ENCODE results near the gene LRRC3.

DNA sequence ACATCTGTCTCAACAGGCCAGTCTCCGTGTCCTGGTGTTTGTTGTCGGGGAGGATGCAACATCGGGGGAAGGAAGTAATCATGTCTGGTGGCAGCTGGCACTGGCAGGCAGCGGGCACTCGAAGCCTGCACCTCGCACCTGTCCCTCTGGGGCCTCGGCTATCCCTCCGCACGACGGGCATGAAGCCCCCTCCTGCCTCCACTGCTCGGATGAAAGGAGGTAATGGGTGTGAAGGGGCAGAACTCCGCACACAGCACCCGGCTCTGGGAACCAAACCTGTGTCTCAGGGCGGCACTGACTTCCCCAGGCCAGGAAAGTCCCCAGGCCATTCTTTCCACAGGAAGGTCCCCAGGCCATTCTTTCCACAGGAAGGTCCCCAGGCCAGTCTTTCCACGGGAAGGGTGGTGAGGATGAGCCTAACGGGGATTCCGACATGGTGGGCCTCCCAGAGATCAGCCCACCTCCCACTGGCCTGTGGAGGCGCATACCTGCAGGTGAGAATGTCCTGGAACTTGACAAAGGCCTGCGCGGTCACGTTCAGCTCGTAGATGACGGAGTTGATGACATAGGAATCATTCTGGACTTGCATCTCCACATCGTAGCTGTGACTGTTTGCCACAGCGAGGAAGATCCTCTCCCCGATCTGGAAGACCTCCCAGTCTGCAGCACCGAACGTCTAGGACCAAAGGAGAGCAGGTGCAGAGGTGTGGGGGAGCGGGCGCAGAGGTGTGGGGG, 53.6 kb downstream of the LRRC3 start:
- TF ChIP-seq, protein P1, sequence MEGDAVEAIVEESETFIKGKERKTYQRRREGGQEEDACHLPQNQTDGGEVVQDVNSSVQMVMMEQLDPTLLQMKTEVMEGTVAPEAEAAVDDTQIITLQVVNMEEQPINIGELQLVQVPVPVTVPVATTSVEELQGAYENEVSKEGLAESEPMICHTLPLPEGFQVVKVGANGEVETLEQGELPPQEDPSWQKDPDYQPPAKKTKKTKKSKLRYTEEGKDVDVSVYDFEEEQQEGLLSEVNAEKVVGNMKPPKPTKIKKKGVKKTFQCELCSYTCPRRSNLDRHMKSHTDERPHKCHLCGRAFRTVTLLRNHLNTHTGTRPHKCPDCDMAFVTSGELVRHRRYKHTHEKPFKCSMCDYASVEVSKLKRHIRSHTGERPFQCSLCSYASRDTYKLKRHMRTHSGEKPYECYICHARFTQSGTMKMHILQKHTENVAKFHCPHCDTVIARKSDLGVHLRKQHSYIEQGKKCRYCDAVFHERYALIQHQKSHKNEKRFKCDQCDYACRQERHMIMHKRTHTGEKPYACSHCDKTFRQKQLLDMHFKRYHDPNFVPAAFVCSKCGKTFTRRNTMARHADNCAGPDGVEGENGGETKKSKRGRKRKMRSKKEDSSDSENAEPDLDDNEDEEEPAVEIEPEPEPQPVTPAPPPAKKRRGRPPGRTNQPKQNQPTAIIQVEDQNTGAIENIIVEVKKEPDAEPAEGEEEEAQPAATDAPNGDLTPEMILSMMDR (IDR thresholded peaks at IDR 0.05; ENCODE audit: low read depth, low read length), result no peak
- no peak for TF ChIP-seq POLR2A (IDR thresholded peaks at IDR 0.05; ENCODE audit: extremely low read depth, insufficient read length)
- TF ChIP-seq, protein P2, sequence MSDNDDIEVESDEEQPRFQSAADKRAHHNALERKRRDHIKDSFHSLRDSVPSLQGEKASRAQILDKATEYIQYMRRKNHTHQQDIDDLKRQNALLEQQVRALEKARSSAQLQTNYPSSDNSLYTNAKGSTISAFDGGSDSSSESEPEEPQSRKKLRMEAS (IDR thresholded peaks at IDR 0.05; ENCODE audit: low read depth, low read length), result no peak
